Measurements from ENCODE around the gene FRMD1. TPM values are rescaled to one million over a fixed set of nuclear protein-coding genes. Genes with fewer than 3 reads are reported as not detected.

FRMD1 gene
- total RNA-seq, 4 donors from 2014 or later = 1.0 TPM; not detected in 3

DNA sequence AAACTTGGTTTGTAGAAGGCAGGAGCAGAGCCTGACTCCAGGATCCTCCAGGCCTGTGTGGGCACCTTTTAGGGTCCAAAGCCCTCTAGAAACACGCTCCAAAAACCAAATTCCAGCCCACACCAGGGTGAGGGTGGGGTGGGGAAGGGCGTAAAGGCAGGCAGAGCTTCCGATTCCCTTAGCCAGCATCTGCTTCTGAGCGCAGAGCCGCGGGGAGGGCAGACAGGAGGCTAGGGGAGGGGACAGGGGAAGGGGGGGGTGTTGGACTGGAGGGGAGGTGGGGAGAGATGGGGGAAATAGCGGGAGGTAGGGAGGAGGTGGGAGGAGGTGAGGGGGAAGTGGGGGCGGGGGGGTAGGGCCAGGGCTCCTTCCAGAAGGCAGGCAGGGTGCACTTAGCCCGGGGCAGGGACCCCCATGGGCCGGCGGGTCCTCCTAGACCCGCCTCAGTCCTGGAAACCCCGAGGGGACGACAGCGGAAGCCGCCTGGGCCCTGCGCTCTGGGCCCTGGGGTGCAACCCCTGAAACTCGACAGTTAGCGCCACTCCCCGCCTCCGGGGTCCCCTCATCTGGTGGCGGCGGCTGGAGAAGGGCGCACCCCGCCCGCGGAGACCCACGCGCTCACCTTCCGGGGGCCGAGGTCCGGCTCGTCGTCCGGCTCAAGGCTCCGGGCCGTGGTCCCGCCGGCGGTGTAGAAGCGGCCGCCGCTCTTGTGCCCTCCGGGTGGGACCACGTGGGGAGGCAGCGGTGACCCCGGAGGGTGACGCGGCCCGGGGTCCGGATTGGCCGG is 22.0 kb upstream of the FRMD1 start:
- Histone ChIP-seq H3K4me3 (no peak overlapping the region), H3K36me3 (no peaks in the 10 kb centered on the region), H3K27me3 (peaks cover 0 to 8% of the 10 kb centered on the region in 2 donors), H3K27ac (no peak overlapping the region), H3K4me1 (peaks cover 0 to 9% of the 10 kb centered on the region in 2 donors), H3K9me3 (no peaks in the 10 kb centered on the region)
- no peak for DNase-seq
- intact Hi-C loops (cut with DNase I; ENCODE audit: low total_unique reads) = no loop called here
- TF ChIP-seq, protein P1, sequence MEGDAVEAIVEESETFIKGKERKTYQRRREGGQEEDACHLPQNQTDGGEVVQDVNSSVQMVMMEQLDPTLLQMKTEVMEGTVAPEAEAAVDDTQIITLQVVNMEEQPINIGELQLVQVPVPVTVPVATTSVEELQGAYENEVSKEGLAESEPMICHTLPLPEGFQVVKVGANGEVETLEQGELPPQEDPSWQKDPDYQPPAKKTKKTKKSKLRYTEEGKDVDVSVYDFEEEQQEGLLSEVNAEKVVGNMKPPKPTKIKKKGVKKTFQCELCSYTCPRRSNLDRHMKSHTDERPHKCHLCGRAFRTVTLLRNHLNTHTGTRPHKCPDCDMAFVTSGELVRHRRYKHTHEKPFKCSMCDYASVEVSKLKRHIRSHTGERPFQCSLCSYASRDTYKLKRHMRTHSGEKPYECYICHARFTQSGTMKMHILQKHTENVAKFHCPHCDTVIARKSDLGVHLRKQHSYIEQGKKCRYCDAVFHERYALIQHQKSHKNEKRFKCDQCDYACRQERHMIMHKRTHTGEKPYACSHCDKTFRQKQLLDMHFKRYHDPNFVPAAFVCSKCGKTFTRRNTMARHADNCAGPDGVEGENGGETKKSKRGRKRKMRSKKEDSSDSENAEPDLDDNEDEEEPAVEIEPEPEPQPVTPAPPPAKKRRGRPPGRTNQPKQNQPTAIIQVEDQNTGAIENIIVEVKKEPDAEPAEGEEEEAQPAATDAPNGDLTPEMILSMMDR (IDR thresholded peaks at IDR 0.05) = no peak
- no peak for TF ChIP-seq POLR2A (IDR thresholded peaks at IDR 0.05)

DNA sequence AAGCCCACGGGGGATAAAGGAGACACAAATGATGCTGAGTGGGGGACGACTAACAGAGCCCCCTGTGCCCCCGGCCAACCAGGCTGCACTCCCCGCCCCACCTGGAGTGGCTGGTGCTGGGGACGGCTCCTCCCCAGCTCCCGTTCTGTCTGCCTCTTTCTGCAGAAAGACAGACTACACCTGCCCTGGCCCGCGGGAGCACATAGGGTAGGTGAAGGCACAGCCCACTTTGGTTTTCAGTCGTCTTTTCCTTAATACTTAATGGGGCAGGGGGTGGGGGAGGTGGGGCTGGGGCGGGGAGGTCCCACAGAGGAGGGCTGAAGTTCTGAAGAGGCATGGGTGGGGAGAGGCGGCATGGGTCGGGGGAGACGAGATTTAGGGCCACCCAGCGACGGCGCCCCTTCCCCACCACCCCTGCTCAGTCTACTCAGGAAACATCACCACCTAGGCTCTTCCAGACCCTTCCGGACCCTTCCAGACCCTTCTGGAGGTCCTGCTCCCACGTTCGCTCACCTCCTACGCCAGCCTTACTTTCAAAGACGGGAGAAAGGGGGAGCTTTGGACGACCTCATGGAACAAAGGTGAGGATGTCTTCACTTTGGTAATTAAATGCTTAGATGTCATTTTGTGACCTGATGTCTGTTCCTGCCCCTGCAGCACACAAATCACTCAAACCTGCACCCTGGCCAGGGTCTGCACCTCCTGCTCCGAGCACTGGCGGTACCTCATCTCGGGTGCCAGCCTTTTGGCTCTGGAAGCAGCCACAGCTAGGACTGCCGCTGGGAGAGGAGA is 21.2 kb upstream of the FRMD1 start:
- H3K27me3 ChIP-seq = peaks cover 0 to 8% of the 10 kb centered on the region in 2 donors
- H3K36me3 ChIP-seq = no peaks in the 10 kb centered on the region
- peaks cover 0 to 9% of the 10 kb centered on the region in 2 donors for H3K4me1 ChIP-seq
- TF ChIP-seq, protein P1 (IDR thresholded peaks at IDR 0.05) = no peak
- no peak for TF ChIP-seq POLR2A (IDR thresholded peaks at IDR 0.05)
- intact Hi-C loops (cut with DNase I; ENCODE audit: low total_unique reads) = no loop called here
- no peak overlapping the region for H3K4me3 ChIP-seq
- no peaks in the 10 kb centered on the region for H3K9me3 ChIP-seq
- no peak for DNase-seq
- H3K27ac ChIP-seq = no peak overlapping the region

DNA sequence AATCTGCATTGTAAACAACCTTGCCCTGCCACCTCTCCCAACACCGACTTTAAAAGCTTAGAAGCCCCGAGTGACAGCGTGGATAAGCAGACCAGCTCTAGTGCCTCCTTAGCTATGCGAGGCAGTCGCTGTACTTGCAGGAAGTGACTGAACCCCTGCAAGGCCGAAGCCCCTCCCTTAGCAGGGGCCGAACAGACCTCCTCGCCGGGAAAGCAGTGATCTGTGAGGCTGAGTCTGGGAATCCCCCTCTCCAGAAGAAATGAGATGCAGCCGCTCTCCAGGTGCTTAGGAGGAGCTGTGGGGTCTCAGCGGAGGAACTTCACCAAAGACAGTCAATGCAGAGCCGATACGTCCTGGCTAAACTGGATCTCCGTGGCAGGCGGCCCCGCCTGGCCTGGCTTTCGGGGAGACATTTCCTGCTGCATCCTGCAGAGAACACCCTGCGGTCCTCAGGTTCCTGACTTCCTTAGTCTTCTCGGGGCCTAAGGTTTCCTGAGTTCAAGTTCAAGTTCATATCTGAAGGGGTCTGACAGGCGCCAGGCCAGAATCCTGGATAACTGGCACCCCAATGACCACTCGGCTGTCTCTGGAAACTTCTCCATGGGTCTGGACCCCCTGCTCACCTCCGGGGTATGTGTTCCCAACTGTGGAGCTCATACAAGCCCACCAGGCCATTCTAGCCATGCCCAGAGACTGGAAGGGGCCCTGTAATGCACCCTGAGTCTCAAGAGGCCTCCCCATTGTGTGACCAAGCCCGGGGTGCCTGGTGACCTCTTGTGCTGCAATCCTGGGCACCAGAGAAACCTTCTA is 20.4 kb upstream of the FRMD1 start:
- intact Hi-C loops (cut with DNase I; ENCODE audit: low total_unique reads) = no loop called here
- peaks cover 0 to 8% of the 10 kb centered on the region in 2 donors for H3K27me3 ChIP-seq
- peaks cover 0 to 9% of the 10 kb centered on the region in 2 donors for H3K4me1 ChIP-seq
- no peak overlapping the region for H3K4me3 ChIP-seq
- TF ChIP-seq, protein P1 (IDR thresholded peaks at IDR 0.05) = no peak
- no peak for TF ChIP-seq POLR2A (IDR thresholded peaks at IDR 0.05)
- no peaks in the 10 kb centered on the region for H3K36me3 ChIP-seq
- no peak overlapping the region for H3K27ac ChIP-seq
- H3K9me3 ChIP-seq = no peaks in the 10 kb centered on the region
- DNase-seq = no peak

DNA sequence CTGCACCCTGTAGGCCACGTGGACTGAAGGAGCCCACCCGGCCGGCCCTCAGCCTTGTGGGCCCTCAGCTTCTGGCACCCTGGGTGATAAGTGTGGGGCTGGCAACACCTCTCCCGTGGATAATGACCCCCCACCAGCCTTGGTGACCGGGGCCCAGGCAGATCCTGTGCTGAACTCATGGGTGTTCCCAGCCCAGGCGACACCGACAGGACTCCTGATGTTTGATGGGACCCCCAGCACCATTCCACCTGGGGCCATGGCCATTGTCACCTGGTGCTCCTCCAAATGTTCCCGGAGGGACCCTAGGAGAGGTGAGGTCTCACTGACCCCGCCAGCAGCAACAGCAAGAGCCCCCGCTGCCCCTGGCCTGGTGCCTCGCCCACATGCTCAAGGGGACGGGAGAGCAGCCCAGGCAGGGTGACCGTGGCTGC is 19.4 kb upstream of the FRMD1 start:
- Histone ChIP-seq H3K4me1 (peaks cover 0 to 9% of the 10 kb centered on the region in 2 donors), H3K36me3 (no peaks in the 10 kb centered on the region), H3K27me3 (peaks cover 0 to 8% of the 10 kb centered on the region in 2 donors), H3K9me3 (no peaks in the 10 kb centered on the region), H3K27ac (no peak overlapping the region), H3K4me3 (no peak overlapping the region)
- no peak for DNase-seq
- TF ChIP-seq POLR2A (IDR thresholded peaks at IDR 0.05) = no peak
- TF ChIP-seq, protein P1 (IDR thresholded peaks at IDR 0.05) = no peak
- intact Hi-C loops (cut with DNase I; ENCODE audit: low total_unique reads) = no loop called here
